OCI-LY1 (cell line): ENCODE data around the gene ANKRD42.

Source experiments
- H2AFZ ChIP-seq: fragments of 200-600 bp; sonication (generic), shearing (Covaris generic); 2 replicates; pipeline ENCODE4 v1.6.0; 2014; ENCODE audit warnings: antibody characterized with exemption, mild to moderate bottlenecking, low read length
- H3F3A ChIP-seq: fragments of 200-600 bp; sonication (generic), shearing (Covaris generic); 2 replicates; pipeline ENCODE4 v1.6.0; 2014; ENCODE audit warnings: mild to moderate bottlenecking, antibody characterized with exemption, low read length, moderate library complexity; ENCODE audit not compliant: insufficient read depth
- H3K27ac ChIP-seq: fragments of 200-600 bp; sonication (generic); 2 replicates; pipeline ENCODE4 v1.5.1; 2014; ENCODE audit warnings: low read length, mixed run types, mild to moderate bottlenecking, low read depth; ENCODE audit not compliant: poor library complexity, severe bottlenecking
- H3K27me3 ChIP-seq: fragments of 200-600 bp; sonication (generic); 2 replicates; pipeline ENCODE4 v1.6.0; 2014; ENCODE audit warnings: antibody characterized with exemption, mild to moderate bottlenecking, low read length, moderate library complexity; ENCODE audit not compliant: insufficient read depth
- H3K36me3 ChIP-seq: fragments of 200-600 bp; sonication (generic); 2 replicates; pipeline ENCODE4 v1.6.1; 2014; ENCODE audit warnings: mild to moderate bottlenecking, antibody characterized with exemption, low read length, moderate library complexity, mixed read lengths; ENCODE audit not compliant: insufficient read depth
- H3K4me1 ChIP-seq: fragments of 200-600 bp; sonication (generic); 2 replicates; pipeline ENCODE4 v1.5.1; 2014; ENCODE audit warnings: mild to moderate bottlenecking, low read length, moderate library complexity; ENCODE audit not compliant: insufficient read depth, severe bottlenecking
- H3K4me2 ChIP-seq: fragments of 200-600 bp; sonication (generic), shearing (Covaris generic); 2 replicates; pipeline ENCODE4 v1.6.1; 2014; ENCODE audit warnings: low read length
- H3K4me3 ChIP-seq: fragments of 200-600 bp; sonication (generic); 2 replicates; pipeline ENCODE4 v1.5.1; 2014; ENCODE audit warnings: low read length, low read depth, mild to moderate bottlenecking, mixed read lengths; ENCODE audit not compliant: poor library complexity, severe bottlenecking
- H3K79me2 ChIP-seq: fragments of 200-600 bp; shearing (Covaris generic); 2 replicates; pipeline ENCODE4 v1.6.1; 2016; ENCODE audit warnings: mixed run types, low read length, mixed read lengths; ENCODE audit not compliant: insufficient read depth
- H3K9ac ChIP-seq: fragments of 200-600 bp; sonication (generic), shearing (Covaris generic); 2 replicates; pipeline ENCODE4 v1.6.1; 2014; ENCODE audit warnings: mild to moderate bottlenecking, low read length, mixed read lengths
- H3K9me2 ChIP-seq: fragments of 200-600 bp; sonication (generic), shearing (Covaris generic); 2 replicates; pipeline ENCODE4 v1.6.1; 2014; ENCODE audit warnings: low read depth, mild to moderate bottlenecking, low read length, mixed read lengths
- H3K9me3 ChIP-seq: fragments of 200-600 bp; shearing (Covaris generic); 2 replicates; pipeline ENCODE4 v1.6.1; 2014; ENCODE audit warnings: low read length, mixed read lengths
- H4K20me1 ChIP-seq: fragments of 200-600 bp; sonication (generic), shearing (Covaris generic); 2 replicates; pipeline ENCODE4 v1.6.0; 2016; ENCODE audit warnings: mild to moderate bottlenecking, low read length; ENCODE audit not compliant: insufficient read depth
- CTCF ChIP-seq: fragments of 200-600 bp; sonication (generic), shearing (Covaris generic); IDR thresholded peaks from 2 replicates; pipeline ENCODE4 v1.5.1; 2017; ENCODE audit warnings: mild to moderate bottlenecking, antibody characterized with exemption, low read length, moderate library complexity, mixed read lengths
- EZH2 ChIP-seq: fragments of 200-600 bp; sonication (generic), shearing (Covaris generic); IDR thresholded peaks from 2 replicates; pipeline ENCODE4 v1.8.0; 2017; ENCODE audit warnings: borderline replicate concordance, mixed run types, mild to moderate bottlenecking, antibody characterized with exemption, low read length, moderate library complexity, mixed read lengths

ANKRD42 gene

GRCh38 chr11:83185767-83186166, 7.7 kb upstream of the ANKRD42 start:
- Histone ChIP-seq H3F3A (peaks cover 24% of the 10 kb centered on the region), H2AFZ (no peak overlapping the region), H4K20me1 (no peaks in the 10 kb centered on the region), H3K27ac (no peak overlapping the region), H3K79me2 (no peaks in the 10 kb centered on the region), H3K4me1 (no peaks in the 10 kb centered on the region), H3K27me3 (no peaks in the 10 kb centered on the region), H3K36me3 (peaks cover 70% of the 10 kb centered on the region), H3K9me2 (no peaks in the 10 kb centered on the region), H3K4me2 (no peak overlapping the region), H3K9ac (no peak overlapping the region), H3K9me3 (no peaks in the 10 kb centered on the region), H3K4me3 (no peak overlapping the region)
- TF ChIP-seq EZH2 (no peak), CTCF (no peak)

- no peak overlapping the region for H3K27ac ChIP-seq
- H3K9me2 ChIP-seq: no peaks in the 10 kb centered on the region
- no peak overlapping the region for H3K4me3 ChIP-seq
- peaks cover 17% of the 10 kb centered on the region; the same call in 1 of the 2 replicates for H3F3A ChIP-seq
- no peak overlapping the region for H2AFZ ChIP-seq
- H4K20me1 ChIP-seq: no peaks in the 10 kb centered on the region
- H3K9ac ChIP-seq: no peak overlapping the region
- H3K36me3 ChIP-seq: peaks cover 59% of the 10 kb centered on the region
- no peaks in the 10 kb centered on the region for H3K27me3 ChIP-seq
- peaks cover 5% of the 10 kb centered on the region for H3K4me1 ChIP-seq
- no peaks in the 10 kb centered on the region for H3K9me3 ChIP-seq
- peaks cover 3% of the 10 kb centered on the region for H3K79me2 ChIP-seq
- no peak overlapping the region for H3K4me2 ChIP-seq
- TF ChIP-seq EZH2 (no peak), CTCF (no peak)
Observed at GRCh38 chr11:83187465-83187864, 6.0 kb upstream of the ANKRD42 start.

GRCh38 chr11:83191491-83191890, 2.0 kb upstream of the ANKRD42 start:
- no peaks in the 10 kb centered on the region for H3K27me3 ChIP-seq
- H3F3A ChIP-seq: 0 out of 2 replicates have a peak, but pooled peaks cover 13% of the 10 kb centered on the region
- H2AFZ ChIP-seq: no peak overlapping the region
- H4K20me1 ChIP-seq: no peaks in the 10 kb centered on the region
- H3K9me3 ChIP-seq: no peaks in the 10 kb centered on the region
- H3K9me2 ChIP-seq: no peaks in the 10 kb centered on the region
- peaks cover 19% of the 10 kb centered on the region for H3K36me3 ChIP-seq
- TF ChIP-seq CTCF: no peak
- TF ChIP-seq EZH2: no peak
- no peak overlapping the region for H3K27ac ChIP-seq
- H3K4me1 ChIP-seq: peaks cover 24% of the 10 kb centered on the region
- peaks cover 11% of the 10 kb centered on the region for H3K79me2 ChIP-seq
- H3K4me3 ChIP-seq: no peak overlapping the region
- H3K9ac ChIP-seq: no peak overlapping the region
- no peak overlapping the region for H3K4me2 ChIP-seq
